ENCODE data around the gene CACNA2D1. TPM values are rescaled to one million over a fixed set of nuclear protein-coding genes. Genes with fewer than 3 reads are reported as not detected.

The CACNA2D1 gene
- total RNA-seq, 1 donor from 2014 or later: 7.8 TPM

DNA sequence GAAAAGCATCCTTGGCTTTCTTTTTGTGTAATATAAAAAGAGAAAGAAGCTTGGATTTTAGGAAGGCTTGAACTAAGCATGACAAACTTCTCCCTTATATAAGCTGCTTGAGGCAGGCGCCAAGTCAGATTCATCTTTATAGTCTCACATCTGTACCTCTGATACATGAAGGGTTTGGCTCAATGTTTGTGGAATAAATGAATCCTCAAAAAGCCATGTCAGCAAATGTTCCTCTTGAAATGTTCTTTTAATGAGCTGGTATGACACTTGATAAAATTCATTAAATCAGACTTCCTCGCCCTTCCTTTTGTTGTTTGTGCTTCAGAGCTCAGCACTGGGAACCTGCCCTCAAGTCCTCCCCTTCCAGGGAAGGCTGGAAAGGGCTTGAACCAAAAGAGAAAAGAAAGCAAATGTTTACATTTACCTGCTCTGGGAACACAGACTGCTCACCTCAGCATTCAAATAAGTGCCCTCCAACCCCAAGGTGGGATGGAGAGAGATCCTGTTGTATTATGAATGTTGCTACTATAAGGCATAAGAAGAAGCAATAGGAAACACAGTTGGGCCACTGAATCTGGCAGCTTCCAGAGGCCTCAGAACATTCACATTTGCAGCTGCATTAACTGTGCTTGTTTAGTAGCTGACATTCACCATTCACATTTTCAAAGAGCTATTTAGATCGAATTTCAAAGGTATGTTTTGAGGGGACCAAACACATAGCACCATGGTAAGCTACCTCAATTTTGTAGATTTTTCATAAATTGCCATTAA, 212.6 kb downstream of the CACNA2D1 start:
- no peak for DNase-seq (ENCODE audit: low read depth in 2 of 2)

DNA sequence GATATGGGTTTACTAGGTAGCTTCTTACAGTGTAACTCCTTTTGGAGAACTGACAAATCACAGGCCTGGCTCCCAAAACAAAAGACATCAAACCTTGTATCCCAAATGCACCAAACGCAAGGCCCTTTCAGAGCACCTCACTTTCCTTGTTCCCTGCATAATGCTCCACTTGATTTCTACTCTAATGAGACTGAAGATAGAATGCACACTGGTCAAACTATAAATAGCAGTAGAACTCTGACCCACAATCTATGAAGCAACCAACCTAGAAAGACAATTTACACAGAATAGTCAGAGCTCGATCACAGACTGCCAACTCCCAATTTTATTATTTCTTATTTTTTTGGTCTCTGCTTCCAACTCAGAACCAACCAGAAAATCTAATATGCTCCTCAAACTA, 214.4 kb downstream of the CACNA2D1 start:
- DNase-seq (ENCODE audit: low read depth in 2 of 2): no peak

DNA sequence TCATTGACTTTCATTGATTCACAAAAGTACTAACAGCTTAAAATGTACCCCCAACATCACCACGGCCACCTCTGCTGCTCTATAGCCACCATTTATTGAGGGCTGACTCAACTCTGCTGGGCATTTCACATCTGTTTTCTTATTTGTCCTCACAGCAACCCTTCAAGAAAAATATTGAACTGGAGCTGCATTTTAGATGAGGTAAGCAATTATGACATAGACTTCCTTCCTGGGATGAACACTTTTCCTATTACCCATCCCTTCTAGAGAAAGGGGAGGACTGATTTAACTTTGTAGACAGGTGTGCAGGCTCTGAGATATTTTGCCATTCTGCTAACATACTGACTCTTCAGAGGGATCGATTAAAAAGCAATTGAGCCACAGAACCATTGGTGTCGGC, 217.4 kb downstream of the CACNA2D1 start:
- no peak for DNase-seq (ENCODE audit: low read depth in 2 of 2)

DNA sequence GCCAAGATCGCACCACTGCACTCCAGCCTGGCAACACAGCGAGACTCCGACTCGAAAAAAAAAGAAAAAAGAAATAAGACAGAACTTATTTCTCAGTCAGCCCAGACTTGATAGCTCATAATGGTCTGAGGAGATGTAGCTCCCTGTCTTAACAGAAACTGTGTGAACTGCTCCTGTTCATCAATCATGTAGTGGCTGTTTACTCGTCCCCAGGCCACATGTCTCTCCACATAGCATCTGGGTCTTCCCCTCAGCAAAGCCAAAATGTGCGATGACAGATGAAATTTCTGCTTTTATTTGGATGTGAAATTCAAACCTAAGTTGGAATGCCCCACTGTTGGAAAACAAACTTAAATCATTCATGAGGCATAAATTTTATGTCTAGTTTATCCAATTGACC, 219.0 kb downstream of the CACNA2D1 start:
- no peak for DNase-seq (ENCODE audit: low read depth in 2 of 2)

DNA sequence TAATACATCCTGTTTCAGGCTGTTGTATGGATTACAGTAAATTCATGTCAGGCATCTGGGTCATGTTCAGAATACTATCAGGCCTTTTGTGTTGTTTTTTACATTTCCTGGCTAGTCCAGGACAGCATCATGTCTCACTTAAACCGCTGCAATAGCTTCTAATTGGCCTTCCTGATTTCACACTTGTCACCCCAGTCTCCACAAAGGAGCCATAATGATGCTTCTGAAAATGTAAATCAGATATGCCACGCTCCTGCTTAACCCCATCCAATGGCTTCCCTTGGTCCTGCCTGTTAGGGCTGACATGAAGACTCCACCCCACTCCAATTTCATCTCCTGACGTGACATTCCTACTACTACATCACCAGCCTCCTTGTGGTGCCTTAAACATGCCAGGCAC, 220.0 kb downstream of the CACNA2D1 start:
- DNase-seq (ENCODE audit: low read depth in 2 of 2): no peak

DNA sequence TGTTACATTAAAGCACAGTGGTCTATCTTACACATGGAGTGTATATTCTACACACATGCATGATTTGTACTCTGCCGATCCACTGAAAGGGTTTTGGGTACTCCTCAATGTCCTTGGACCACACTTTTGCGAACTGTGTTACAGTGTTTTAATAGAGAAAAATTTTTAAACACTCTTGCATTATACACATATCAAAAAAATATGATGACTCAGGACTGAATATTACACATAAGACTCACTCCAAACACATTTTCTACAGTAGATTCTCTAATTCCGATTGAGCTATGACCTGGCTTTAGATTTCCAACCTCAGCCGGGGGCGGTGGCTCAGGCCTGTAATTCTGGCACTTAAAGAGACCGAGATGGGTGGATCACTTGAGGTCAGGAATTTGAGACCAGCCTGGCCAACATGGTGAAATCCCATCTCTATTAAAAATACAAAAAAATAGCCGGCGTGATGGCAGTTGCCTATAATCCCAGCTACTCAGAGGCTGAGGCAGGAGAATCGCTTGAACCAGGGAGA, 222.4 kb downstream of the CACNA2D1 start:
- DNase-seq (ENCODE audit: low read depth in 2 of 2): no peak

DNA sequence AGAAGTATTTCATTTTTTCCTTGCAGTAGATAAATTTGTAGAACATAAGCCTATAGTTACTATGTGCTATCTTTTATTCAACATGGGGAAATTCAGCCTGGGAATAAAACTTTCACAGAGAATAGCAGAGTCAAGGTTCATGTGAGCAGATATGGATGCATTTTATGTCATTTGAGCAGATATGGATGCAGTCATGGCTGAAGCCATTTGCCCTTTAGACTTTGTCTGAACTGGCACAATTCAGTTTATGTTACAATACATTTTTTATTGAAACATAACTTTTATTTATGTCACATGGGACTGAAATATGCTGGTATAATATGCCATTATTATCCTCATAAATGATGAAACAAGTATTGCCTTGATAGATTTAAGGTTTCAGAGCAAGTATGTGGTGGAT, 231.1 kb downstream of the CACNA2D1 start:
- no peak for DNase-seq (ENCODE audit: low read depth in 2 of 2)

DNA sequence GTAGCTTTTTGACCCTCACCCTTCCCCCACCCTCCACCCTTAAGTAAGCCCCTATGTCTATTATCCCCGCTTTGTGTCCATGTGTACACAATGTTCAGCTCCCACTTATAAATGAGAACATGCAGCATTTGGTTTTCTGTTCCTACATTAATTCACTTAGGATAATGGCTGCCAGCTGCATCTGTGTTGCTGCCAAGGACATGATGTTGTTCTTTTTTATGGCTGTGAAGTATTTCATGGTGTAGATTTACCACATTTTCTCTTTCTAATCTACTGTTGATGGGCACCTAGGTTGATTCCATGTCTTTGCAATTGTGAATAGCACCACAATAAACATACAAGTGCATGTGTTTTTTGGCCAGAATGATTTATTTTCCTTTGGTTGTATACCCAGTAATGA, 232.2 kb downstream of the CACNA2D1 start:
- no peak for DNase-seq (ENCODE audit: low read depth in 2 of 2)

DNA sequence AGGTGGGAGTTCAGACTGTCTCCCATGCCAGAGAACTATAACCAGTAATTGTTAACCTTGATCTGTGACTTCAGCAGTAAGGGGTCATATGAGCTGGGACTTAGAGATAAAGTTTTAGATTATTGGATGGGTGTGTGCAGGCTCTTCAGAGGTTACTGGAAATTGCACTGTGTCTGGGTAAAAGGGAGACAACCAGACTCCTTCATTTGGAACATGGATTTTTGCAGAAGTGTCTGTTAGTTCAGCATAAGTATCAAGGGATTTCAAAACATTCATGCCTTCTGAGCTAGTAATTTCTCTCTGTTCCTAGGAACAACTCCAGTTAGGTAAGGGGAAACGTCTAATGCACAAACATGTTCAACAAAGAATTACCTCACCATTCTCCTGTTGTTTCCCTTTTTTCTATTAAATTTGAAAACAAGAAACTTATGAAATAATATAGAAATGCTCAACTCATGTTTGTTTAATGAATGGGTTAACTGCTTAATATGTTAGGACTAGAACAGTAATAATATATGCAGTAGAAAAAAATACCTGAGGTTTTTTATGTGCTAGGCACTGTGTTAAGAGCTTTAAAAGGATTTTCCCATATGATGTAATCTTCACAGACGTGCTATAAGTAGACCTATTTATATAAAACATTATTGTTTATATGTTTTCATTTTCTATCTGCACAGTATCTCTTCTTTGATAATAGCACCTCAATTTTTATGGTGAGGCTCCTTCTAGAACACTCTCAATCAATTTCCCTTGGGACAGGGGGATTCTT, 233.0 kb downstream of the CACNA2D1 start:
- no peak for DNase-seq (ENCODE audit: low read depth in 2 of 2)

DNA sequence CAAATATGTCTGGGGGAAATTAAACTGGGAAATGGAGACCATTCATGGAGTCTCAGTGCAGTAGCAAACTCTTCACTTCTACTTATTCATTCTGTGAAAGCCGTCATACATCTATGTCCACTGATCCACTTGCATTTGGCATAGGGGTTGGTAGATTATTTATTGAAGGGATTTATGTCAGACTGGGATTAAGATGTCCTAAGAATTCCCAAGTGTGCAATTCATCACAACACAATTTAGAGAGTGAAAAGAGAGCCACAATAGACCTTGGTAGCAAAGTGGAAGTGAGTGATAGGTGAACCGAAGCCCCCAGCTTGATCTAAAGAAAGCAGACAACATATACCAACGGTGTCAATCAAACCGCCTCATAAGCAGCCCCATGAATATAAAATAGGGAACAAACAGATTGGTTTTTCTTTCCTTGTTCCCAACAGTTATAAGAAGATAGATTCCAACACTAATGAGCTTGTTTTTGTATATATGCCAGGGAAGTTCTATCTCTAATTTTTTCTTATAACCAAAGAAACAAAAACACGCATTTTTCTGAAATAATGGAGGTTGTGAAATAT, 234.3 kb downstream of the CACNA2D1 start:
- no peak for DNase-seq (ENCODE audit: low read depth in 2 of 2)

DNA sequence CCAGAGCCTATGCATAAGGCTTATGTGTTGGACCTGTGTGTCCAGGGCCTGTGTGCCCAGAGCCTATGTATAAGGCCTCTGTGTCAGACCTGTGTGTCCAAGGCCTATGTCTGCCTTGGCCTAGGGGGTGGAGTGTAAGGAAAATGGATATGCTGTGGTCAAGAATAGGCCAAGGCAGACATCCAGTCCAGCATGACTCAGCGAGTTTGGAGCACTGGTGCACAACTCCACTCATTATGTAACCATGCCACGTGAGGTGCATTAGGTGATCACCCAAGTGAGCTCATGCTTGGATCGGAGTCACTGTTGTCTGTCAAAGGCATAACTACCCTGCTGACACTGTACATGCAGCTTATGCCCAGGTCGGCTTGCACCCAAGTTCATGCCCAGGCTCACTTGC, 238.9 kb downstream of the CACNA2D1 start:
- no peak for DNase-seq (ENCODE audit: low read depth in 2 of 2)

DNA sequence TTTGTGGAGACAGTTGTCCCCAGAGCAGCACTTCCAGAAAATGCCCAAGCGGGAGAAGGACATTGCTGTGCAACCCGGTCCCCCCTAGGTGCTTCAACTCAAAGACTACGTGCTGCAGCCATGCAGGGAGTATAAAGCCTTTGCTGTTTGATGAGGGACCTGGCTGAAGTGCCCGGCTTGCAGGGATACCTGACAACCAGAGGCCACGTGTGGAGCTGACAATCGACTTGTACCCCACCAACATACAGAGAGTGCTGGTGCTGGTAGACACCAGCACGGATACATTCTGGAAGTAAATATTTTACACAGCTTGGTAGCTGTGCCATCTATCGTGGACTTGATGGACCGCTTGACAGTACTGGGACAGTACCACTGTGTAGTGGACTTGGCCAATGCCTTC, 240.6 kb downstream of the CACNA2D1 start:
- no peak for DNase-seq (ENCODE audit: low read depth in 2 of 2)

DNA sequence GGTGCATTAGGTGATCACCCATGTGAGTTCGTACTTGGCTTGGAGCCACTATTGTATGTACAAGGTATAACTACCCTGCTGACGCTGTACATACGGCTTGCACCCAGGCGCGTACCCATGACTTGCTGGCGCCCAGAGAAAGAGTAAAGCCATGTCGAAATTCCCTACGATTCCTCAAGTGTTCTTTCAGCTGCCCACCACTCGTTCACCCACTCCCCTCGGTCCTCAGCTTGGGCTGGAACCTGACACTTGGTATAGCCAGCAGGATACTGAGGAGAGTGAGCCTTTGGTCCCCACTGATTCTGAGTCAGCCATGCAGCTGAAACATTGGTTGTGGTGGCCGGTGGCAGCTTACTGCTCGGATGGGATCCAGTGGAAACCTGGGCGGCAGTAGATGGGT, 241.5 kb downstream of the CACNA2D1 start:
- DNase-seq (ENCODE audit: low read depth in 2 of 2): no peak

DNA sequence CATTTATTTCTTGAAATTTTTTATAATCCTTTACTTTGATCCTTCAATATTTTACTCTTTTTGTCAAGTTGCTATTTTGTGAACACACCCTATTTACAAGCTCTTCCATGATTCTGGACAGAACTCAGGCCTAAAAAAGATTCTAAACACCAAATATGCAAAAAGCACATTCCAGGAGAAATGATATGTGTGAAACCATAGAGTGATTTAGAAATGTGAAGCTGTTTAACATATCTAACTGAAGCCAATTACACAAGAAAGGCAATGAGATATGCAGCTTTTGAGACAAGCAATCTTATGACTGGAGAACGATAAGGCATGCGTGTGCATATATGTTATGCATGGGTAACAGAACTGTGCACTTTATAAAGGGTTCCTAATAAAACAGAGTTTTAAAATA, 243.0 kb downstream of the CACNA2D1 start:
- DNase-seq (ENCODE audit: low read depth in 2 of 2): no peak

DNA sequence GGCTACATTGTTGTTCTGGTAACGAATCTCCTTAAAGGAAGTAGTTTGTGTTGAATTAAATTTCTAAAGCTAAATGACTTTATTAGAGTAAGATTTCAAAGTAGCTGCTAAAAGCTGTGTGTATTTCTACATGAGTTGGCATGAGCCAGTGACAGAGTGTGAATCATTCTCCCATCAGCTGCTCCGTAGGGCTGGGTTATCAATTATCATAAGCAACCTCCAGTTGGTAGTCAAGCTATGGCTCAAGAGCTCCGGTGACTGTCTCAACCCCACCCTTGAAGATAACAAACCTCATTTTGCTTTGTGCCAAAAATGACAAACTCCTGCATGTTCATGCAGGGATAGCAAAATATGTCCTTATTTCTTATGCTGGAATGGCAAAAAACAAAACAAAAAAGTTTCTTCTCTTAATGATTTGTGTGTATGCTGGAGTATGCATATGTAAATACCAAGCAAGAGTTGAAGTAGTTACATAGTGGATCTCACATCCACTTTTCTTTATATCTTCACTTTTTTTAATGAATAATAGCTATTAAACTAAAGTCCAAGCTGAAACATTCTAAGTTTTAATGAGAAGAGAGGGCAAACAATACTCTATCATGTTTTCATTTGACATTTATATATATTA, 249.4 kb downstream of the CACNA2D1 start:
- DNase-seq (ENCODE audit: low read depth in 2 of 2): peak in 1 of 2 donors; percentile 4

DNA sequence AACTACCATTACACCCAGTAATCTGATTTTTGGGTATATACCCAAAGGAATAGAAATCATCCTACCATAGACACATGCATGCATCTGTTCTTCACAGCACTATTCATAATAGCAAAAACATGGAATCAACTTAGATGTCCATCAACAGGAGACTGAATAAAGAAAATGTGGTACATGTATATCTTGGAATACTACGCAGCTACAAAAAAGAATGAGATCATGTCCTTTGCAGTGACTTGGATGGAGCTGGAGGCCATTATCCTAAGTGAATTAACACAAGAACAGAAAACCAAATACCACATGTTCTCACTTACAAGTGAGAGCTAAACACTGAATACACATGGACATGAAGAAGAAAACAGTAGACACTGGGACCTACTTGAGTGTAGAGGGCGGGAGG, 254.9 kb downstream of the CACNA2D1 start:
- no peak for DNase-seq (ENCODE audit: low read depth in 2 of 2)

DNA sequence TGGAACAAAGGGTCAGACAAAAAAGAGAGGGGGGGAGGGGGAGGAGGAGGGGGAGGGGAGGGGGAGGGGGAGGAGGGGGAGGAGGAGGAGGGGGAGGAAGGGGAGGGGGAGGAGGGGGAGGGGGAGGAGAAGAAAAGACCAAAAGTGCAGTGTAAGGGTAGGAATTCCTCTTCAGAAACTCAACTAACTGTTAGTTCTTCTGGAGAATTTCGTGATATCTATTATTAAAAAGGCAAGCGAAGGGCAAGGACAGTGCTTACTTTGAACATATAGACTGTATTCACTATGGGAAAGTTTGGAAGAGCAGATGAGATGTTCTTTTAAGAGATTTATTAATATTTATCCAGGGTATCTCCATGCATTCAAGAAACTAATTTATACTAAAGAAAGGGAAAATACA, 258.1 kb downstream of the CACNA2D1 start:
- DNase-seq (ENCODE audit: low read depth in 2 of 2): no peak

DNA sequence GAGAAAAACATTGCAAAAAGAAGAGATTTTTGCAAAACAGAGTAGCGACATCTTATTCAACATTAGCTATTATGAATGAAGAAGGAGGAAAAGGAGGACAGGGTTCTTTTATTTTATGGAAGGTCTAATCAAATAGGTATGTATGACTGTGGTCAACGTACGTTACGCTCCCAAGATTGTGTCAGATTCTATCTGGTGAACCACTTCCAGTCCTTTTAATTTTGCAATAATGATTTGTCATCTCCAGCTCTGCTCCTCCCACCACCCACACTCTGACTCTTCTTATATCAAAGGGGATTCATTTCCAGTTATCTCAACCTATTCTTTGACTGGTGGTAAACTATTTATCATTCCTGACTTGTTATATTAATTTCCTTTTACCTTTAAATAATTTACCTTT, 259.9 kb downstream of the CACNA2D1 start:
- no peak for DNase-seq (ENCODE audit: low read depth in 2 of 2)

DNA sequence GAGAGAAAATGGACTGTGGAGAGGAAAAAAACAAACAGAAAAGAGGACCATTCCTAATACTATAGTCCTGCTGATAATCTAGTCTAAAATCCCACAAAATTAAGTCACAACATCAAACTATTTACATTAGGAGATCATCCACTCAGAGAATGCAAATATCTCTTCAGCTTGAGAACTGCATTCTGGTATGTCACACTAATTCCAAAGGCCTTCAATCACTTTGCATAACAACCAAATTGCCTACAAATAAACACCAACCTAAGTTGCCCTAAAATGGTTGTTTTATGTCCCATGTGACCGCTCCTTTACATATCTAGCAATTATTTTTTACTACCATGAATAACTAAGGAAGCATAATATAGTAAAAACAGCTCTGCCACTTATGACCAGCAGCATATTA, 264.3 kb downstream of the CACNA2D1 start:
- DNase-seq (ENCODE audit: low read depth in 2 of 2): no peak

DNA sequence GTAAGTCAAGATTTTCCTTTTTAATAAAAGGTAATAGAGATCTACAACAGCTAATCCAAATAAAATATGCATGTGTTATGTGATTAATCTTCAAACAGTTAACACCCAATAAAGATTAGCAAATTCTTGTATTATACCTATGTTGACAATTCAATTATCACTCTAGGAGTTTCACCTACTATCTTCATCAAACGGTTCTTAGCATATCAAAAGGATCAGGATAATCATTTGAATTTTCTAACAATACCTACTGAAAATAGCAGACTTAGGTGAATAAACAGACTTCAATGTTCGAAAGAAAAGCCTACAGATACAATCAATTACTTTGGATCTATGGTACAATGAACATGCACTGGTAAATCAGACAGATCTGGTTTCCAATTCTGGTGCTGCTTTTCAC, 268.3 kb downstream of the CACNA2D1 start:
- no peak for DNase-seq (ENCODE audit: low read depth in 2 of 2)

DNA sequence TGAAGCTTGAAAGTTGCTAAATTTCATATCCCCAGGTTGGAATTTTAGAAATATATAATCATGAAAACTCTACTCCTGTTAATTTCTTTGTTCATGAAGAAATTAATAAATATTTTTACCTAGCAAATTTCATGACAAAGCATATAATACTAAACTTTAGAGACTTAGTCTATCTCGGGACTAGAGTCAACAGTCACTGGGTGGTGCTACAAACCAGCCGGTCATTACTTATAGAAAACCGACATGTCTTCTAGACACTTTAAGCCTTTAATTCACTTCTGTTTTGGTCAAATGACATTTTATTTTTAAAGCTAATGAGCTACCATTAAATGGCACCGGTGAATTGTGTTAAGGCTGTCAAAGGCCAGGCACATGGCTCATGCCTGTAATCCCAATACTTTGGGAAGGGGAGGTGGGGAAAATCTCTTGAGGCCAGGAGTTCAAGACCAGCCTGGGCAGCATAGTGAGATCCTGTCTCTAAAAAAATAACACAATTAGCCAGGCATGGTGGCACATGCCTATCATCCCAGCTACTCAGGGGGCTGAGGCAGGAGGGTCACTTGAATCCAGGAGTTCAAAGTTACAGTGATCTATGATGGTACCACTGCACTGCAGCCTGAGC, 270.1 kb downstream of the CACNA2D1 start:
- DNase-seq (ENCODE audit: low read depth in 2 of 2): no peak

DNA sequence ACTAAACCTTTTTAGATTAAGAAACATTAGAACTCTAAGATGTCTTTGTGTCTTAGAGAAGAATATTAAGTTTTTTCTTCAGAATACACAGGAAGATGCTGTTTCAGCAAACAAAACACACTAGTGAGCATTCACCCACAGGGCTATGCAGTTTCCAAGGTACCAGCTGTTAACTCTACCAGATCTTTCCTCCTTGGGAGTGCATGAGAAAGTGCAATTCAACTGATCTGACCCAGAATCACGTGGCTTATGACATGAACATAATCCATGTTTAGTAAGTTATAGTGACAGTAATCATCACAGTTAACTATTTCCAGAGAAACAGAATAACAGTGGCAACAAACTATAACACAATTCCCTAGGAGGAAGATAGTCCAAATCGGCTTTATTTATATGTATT, 270.7 kb downstream of the CACNA2D1 start:
- no peak for DNase-seq (ENCODE audit: low read depth in 2 of 2)

All from dermis microvascular lymphatic vessel endothelial cell (primary cell).